ENCODE data around the gene FOXN4. TPM values are rescaled to one million over a fixed set of nuclear protein-coding genes. Genes with fewer than 3 reads are reported as not detected.

The FOXN4 gene
- total and polyA plus RNA-seq, 2 of the 13 experiments (the other 11 are each of a cell fraction or from before 2014, with no cell fraction given): 0.11 TPM; not detected in 1

GRCh38 chr12:109277899-109278762 is 31.0 kb downstream of the FOXN4 start (continued):
- TF ChIP-seq POLR2AphosphoS5 (IDR thresholded peaks at IDR 0.05; ENCODE audit: low read depth, low read length) (no peak), RBM39 (IDR thresholded peaks at IDR 0.05; ENCODE audit: low read depth, low read length, poor library complexity, severe bottlenecking) (no peak), STAT5B (CRISPR knock-in tag; IDR thresholded peaks at IDR 0.05) (no peak), ELF3 (CRISPR knock-in tag; IDR thresholded peaks at IDR 0.05) (0 out of 2 replicates have a peak, but pooled peaks have one; percentile 25), RNF219 (CRISPR knock-in tag; IDR thresholded peaks at IDR 0.05) (no peak), PLRG1 (conservative IDR thresholded peaks at IDR 0.05) (no peak), ZMYM4 (CRISPR knock-in tag; IDR thresholded peaks at IDR 0.05) (peak; percentile 48), ZNF33B (CRISPR knock-in tag; IDR thresholded peaks at IDR 0.05) (0 out of 2 replicates have a peak, but pooled peaks have one; percentile 6), ZNF773 (CRISPR knock-in tag; IDR thresholded peaks at IDR 0.05; ENCODE audit: borderline replicate concordance) (no peak), ZNF557 (CRISPR knock-in tag; IDR thresholded peaks at IDR 0.05) (no peak), FOSL1 (CRISPR knock-in tag; IDR thresholded peaks at IDR 0.05; ENCODE audit: borderline replicate concordance) (no peak), MAFF (IDR thresholded peaks at IDR 0.05; ENCODE audit: low read depth, low read length) (no peak), PHF21A (CRISPR knock-in tag; IDR thresholded peaks at IDR 0.05) (peak; percentile 88), KIAA2018 (CRISPR knock-in tag; IDR thresholded peaks at IDR 0.05; ENCODE audit: borderline replicate concordance) (no peak), DPF2 (CRISPR knock-in tag; IDR thresholded peaks at IDR 0.05; ENCODE audit: borderline replicate concordance, low read depth) (peak; percentile 51; the same call in 1 of the 2 replicates), HIC2 (CRISPR knock-in tag; IDR thresholded peaks at IDR 0.05; ENCODE audit: low read depth) (no peak), SAP130 (CRISPR knock-in tag; IDR thresholded peaks at IDR 0.05; ENCODE audit: low read depth) (peak; percentile 37; the same call in 1 of the 2 replicates), PPARG (CRISPR knock-in tag; conservative IDR thresholded peaks at IDR 0.05) (peak; percentile 85)
